A673 (cell line): ENCODE measurements around the gene WSCD2. TPM values are rescaled to one million over a fixed set of nuclear protein-coding genes. Genes with fewer than 3 reads are reported as not detected.

ENCODE experiments used
- BruUV-seq: library from RNA; stranded (reverse); fragments of 400-500 nt; replicated peaks from 2 replicates; lab custom pipeline; 2021; lab: Mats Ljungman, UMichigan
- CTCF ChIA-PET: fragments of 300-600 bp; sonication (Branson Sonifier 250); formaldehyde crosslinking; loops from one replicate; lab custom pipeline; 2022; ENCODE audit warnings: antibody characterized with exemption; lab: Charles Lee
- POLR2A ChIA-PET: fragments of 300-600 bp; sonication (Branson Sonifier 250); formaldehyde crosslinking; loops from one replicate; lab custom pipeline; 2022; ENCODE audit warnings: antibody characterized with exemption; ENCODE audit not compliant: low non-redundant PET; lab: Charles Lee
- DNase-seq: peaks from one replicate; pipeline ENCODE4 v3.0.0-alpha.2; 2015; ENCODE audit warnings: low spot score
- H3K27ac ChIP-seq: fragments of 200-600 bp; sonication (generic); 2 replicates; pipeline ENCODE4 v1.5.1; 2016; ENCODE audit warnings: mixed run types, low read depth, mild to moderate bottlenecking, mixed read lengths, antibody characterized with exemption, low read length; ENCODE audit not compliant: poor library complexity, severe bottlenecking
- H3K27me3 ChIP-seq: fragments of 200-600 bp; sonication (generic); replicated peaks from 2 replicates; pipeline ENCODE4 v1.6.1; 2017; ENCODE audit warnings: mixed run types, low read depth, mild to moderate bottlenecking, mixed read lengths, antibody characterized with exemption, low read length; ENCODE audit not compliant: insufficient read depth, poor library complexity
- H3K36me3 ChIP-seq: fragments of 200-600 bp; sonication (generic); 2 replicates; pipeline ENCODE4 v1.6.1; 2016; ENCODE audit warnings: mixed run types, mild to moderate bottlenecking, mixed read lengths, antibody characterized with exemption, low read length; ENCODE audit not compliant: insufficient read depth, poor library complexity, severe bottlenecking
- H3K4me1 ChIP-seq: fragments of 200-600 bp; sonication (generic); 2 replicates; pipeline ENCODE4 v1.6.1; 2017; ENCODE audit warnings: mixed run types, mild to moderate bottlenecking, mixed read lengths, antibody characterized with exemption, low read length; ENCODE audit not compliant: insufficient read depth, poor library complexity, severe bottlenecking
- H3K4me3 ChIP-seq: fragments of 200-600 bp; sonication (generic); 2 replicates; pipeline ENCODE4 v1.5.1; 2016; ENCODE audit warnings: low read depth, mixed run types, mild to moderate bottlenecking, mixed read lengths, low read length; ENCODE audit not compliant: poor library complexity, severe bottlenecking
- H3K9me3 ChIP-seq: fragments of 200-600 bp; sonication (generic); 2 replicates; pipeline ENCODE4 v1.6.1; 2016; ENCODE audit warnings: mixed run types, low read depth, mild to moderate bottlenecking, mixed read lengths, antibody characterized with exemption, low read length; ENCODE audit not compliant: poor library complexity, severe bottlenecking
- EZH2 ChIP-seq: fragments of 200-600 bp; sonication (generic); IDR thresholded peaks from 2 replicates; pipeline ENCODE4 v1.6.1; 2017; ENCODE audit warnings: borderline replicate concordance, low read depth, mild to moderate bottlenecking, mixed read lengths, antibody characterized with exemption, low read length; ENCODE audit not compliant: poor library complexity, severe bottlenecking
- intact Hi-C: fragments of 100-400 bp; cut with micrococcal nuclease; formaldehyde crosslinking; loops from one replicate; pipeline ENCODE4 v1.10.0; 2022; ENCODE audit not compliant: unreplicated experiment
- total RNA-seq: library from RNA; stranded (reverse); gene quantifications from 2 replicates; pipeline ENCODE4 v1.2.3, GENCODE V29; 2021
- TF ChIP-seq, protein P1 (sequence below): fragments of 300-800, 200-600 bp; sonication (generic); conservative IDR thresholded peaks from 2 replicates; pipeline ENCODE4 v1.5.1; 2017; ENCODE audit warnings: low read depth, mild to moderate bottlenecking, antibody characterized with exemption, low read length, moderate library complexity, mixed read lengths

WSCD2 gene
- total RNA-seq, 1 experiment from 2014 or later: not detected

GRCh38 chr12:108109504-108109903, 19.6 kb upstream of the WSCD2 start:
- CTCF ChIA-PET: no interaction called here
- intact Hi-C loops: no loop called here
- H3K36me3 ChIP-seq: no peaks in the 10 kb centered on the region
- H3K4me1 ChIP-seq: no peaks in the 10 kb centered on the region
- no peaks in the 10 kb centered on the region for H3K9me3 ChIP-seq
- BruUV-seq: no TSS peak
- DNase-seq: no peak
- no peak overlapping the region for H3K27ac ChIP-seq
- TF ChIP-seq, protein P1, sequence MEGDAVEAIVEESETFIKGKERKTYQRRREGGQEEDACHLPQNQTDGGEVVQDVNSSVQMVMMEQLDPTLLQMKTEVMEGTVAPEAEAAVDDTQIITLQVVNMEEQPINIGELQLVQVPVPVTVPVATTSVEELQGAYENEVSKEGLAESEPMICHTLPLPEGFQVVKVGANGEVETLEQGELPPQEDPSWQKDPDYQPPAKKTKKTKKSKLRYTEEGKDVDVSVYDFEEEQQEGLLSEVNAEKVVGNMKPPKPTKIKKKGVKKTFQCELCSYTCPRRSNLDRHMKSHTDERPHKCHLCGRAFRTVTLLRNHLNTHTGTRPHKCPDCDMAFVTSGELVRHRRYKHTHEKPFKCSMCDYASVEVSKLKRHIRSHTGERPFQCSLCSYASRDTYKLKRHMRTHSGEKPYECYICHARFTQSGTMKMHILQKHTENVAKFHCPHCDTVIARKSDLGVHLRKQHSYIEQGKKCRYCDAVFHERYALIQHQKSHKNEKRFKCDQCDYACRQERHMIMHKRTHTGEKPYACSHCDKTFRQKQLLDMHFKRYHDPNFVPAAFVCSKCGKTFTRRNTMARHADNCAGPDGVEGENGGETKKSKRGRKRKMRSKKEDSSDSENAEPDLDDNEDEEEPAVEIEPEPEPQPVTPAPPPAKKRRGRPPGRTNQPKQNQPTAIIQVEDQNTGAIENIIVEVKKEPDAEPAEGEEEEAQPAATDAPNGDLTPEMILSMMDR: no peak
- TF ChIP-seq EZH2: no peak
- POLR2A ChIA-PET: no interaction called here
- H3K4me3 ChIP-seq: no peak overlapping the region
- H3K27me3 ChIP-seq: peaks cover 12% of the 10 kb centered on the region

GRCh38 chr12:108109954-108110353, 19.1 kb upstream of the WSCD2 start:
- intact Hi-C loops: no loop called here
- Histone ChIP-seq H3K9me3 (no peaks in the 10 kb centered on the region), H3K4me3 (no peak overlapping the region), H3K27me3 (peaks cover 15% of the 10 kb centered on the region), H3K36me3 (no peaks in the 10 kb centered on the region), H3K27ac (no peak overlapping the region), H3K4me1 (no peaks in the 10 kb centered on the region)
- POLR2A ChIA-PET: no interaction called here
- DNase-seq: no peak
- BruUV-seq: no TSS peak
- TF ChIP-seq EZH2: no peak
- TF ChIP-seq, protein P1: no peak
- CTCF ChIA-PET: no interaction called here

DNA sequence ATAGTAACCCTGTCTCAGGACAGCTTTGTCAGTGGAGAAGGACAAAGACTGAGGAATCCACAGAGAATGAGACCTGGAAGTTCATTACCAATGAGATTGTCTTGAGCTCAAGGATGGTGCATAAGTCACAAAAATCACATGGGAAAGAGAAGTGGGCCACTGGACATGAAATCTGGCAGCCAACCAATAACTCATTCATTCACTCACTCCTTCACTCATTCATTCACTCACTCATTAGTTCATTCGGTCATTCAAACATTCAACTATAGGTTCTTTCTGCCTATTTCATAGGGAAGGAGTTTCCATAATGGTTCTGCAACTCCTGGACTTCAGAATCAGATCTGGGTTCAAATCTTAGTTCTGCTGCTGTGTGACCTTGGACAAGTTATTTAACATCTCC, 18.2 kb upstream of the WSCD2 start:
- peaks cover 22% of the 10 kb centered on the region for H3K27me3 ChIP-seq
- H3K4me1 ChIP-seq: no peaks in the 10 kb centered on the region
- TF ChIP-seq EZH2: no peak
- TF ChIP-seq, protein P1: no peak
- H3K36me3 ChIP-seq: no peaks in the 10 kb centered on the region
- intact Hi-C loops: no loop called here
- ChIA-PET POLR2A (no interaction called here), CTCF (no interaction called here)
- H3K27ac ChIP-seq: no peak overlapping the region
- no peak for DNase-seq
- no TSS peak for BruUV-seq
- no peaks in the 10 kb centered on the region for H3K9me3 ChIP-seq
- no peak overlapping the region for H3K4me3 ChIP-seq
